Uterus (tissue), 4 donors: ENCODE results near the gene NKX1-1. TPM values are rescaled to one million over a fixed set of nuclear protein-coding genes. Genes with fewer than 3 reads are reported as not detected.
"Not testable (repeated sequence)": the region's sequence is repeated elsewhere in the genome, so short reads cannot be mapped to it uniquely, and the experiment has no call there.

Experiments
- DNase-seq, 2 donors: peaks; one replicate each; pipeline ENCODE4 v3.0.0-alpha.2; 2019 to 2020
- H3K27ac ChIP-seq, 2 donors: fragments of 200-600 bp; sonication (generic); 1 replicate in 1 of 2; 2 replicates in 1 of 2; pipeline ENCODE4 v1.5.1; 2016 to 2018
- H3K27me3 ChIP-seq, 2 donors: fragments of 200-600 bp; sonication (generic); one replicate each; pipeline ENCODE4 v1.5.1; 2018 to 2019; ENCODE audit warnings: control low read depth in 1 of 2
- H3K36me3 ChIP-seq, 2 donors: fragments of 200-600 bp; sonication (generic); one replicate each; pipeline ENCODE4 v1.5.1; 2019; ENCODE audit warnings: control low read depth in 1 of 2
- H3K4me1 ChIP-seq, 2 donors: fragments of 200-600 bp; sonication (generic); one replicate each; pipeline ENCODE4 v1.5.1; 2018 to 2019; ENCODE audit warnings: control low read depth in 1 of 2
- H3K4me3 ChIP-seq, 2 donors: fragments of 200-600 bp; sonication (generic); 1 replicate in 1 of 2; 2 replicates in 1 of 2; pipeline ENCODE4 v1.5.1; 2018 to 2019; ENCODE audit warnings: mild to moderate bottlenecking in 1 of 2
- H3K9me3 ChIP-seq, 2 donors: fragments of 200-600 bp; sonication (generic); one replicate each; pipeline ENCODE4 v1.5.1; 2019; ENCODE audit warnings: control low read depth in 1 of 2
- POLR2A ChIP-seq, 2 donors: fragments of 450-650 bp; IDR thresholded peaks; one replicate each; pipeline ENCODE4 v1.6.1; 2016; ENCODE audit warnings: antibody characterized with exemption in 2 of 2, mild to moderate bottlenecking in 1 of 2, moderate library complexity in 1 of 2
- intact Hi-C: fragments of 100-400 bp; cut with DNase I; formaldehyde crosslinking; loops from one replicate; pipeline ENCODE4 v1.15.1; 2023; ENCODE audit warnings: low total_unique reads
- total RNA-seq, 4 donors: library from RNA; depleted of rRNA in 3 of 4; stranded (reverse); fragments of >200 nt in 3 of 4; gene quantifications; one replicate each; pipeline versions ENCODE4 v1.1.0 to v1.2.4, GENCODE V29; 2014 to 2023
- TF ChIP-seq, protein P1 (sequence below), 4 experiments: fragments of 200-600 bp in 2 of 4; fragments of 450-650 bp in 2 of 4; sonication (generic) in 2 of 4; IDR thresholded peaks; one replicate each; pipeline ENCODE4 v1.5.1; 2016 to 2019; ENCODE audit warnings: antibody characterized with exemption in 4 of 4, mild to moderate bottlenecking in 2 of 4, moderate library complexity in 1 of 4
- donor health status: DM: yes; HTN: yes; CAD: no.

NKX1-1 gene
- total RNA-seq, 4 donors from 2014 or later: not detected

GRCh38 chr4:1373892-1374705 is 32.1 kb downstream of the NKX1-1 start:
- intact Hi-C loops: no loop called here
- H3K27ac ChIP-seq: no peak overlapping the region
- no peak for TF ChIP-seq POLR2A (IDR thresholded peaks at IDR 0.05)
- TF ChIP-seq, protein P1, sequence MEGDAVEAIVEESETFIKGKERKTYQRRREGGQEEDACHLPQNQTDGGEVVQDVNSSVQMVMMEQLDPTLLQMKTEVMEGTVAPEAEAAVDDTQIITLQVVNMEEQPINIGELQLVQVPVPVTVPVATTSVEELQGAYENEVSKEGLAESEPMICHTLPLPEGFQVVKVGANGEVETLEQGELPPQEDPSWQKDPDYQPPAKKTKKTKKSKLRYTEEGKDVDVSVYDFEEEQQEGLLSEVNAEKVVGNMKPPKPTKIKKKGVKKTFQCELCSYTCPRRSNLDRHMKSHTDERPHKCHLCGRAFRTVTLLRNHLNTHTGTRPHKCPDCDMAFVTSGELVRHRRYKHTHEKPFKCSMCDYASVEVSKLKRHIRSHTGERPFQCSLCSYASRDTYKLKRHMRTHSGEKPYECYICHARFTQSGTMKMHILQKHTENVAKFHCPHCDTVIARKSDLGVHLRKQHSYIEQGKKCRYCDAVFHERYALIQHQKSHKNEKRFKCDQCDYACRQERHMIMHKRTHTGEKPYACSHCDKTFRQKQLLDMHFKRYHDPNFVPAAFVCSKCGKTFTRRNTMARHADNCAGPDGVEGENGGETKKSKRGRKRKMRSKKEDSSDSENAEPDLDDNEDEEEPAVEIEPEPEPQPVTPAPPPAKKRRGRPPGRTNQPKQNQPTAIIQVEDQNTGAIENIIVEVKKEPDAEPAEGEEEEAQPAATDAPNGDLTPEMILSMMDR (IDR thresholded peaks at IDR 0.05): no peak
- H3K9me3 ChIP-seq: no peaks in the 10 kb centered on the region
- no peaks in the 10 kb centered on the region for H3K36me3 ChIP-seq
- no peaks in the 10 kb centered on the region for H3K27me3 ChIP-seq
- H3K4me1 ChIP-seq: no peaks in the 10 kb centered on the region
- no peak overlapping the region for H3K4me3 ChIP-seq
- DNase-seq: no peak

- H3K27ac ChIP-seq, H3K27me3 ChIP-seq, intact Hi-C loops, H3K36me3 ChIP-seq, H3K4me3 ChIP-seq, DNase-seq, H3K4me1 ChIP-seq, H3K9me3 ChIP-seq: not testable (repeated sequence)
Measured at GRCh38 chr4:1372576-1372975, 33.7 kb downstream of the NKX1-1 start.

- Histone ChIP-seq H3K27me3 (no peaks in the 10 kb centered on the region), H3K9me3 (no peaks in the 10 kb centered on the region), H3K36me3 (no peaks in the 10 kb centered on the region), H3K4me1 (no peaks in the 10 kb centered on the region), H3K27ac (no peak overlapping the region), H3K4me3 (no peak overlapping the region)
- DNase-seq: no peak
- TF ChIP-seq POLR2A (IDR thresholded peaks at IDR 0.05): no peak
- TF ChIP-seq, protein P1 (IDR thresholded peaks at IDR 0.05): no peak
- intact Hi-C loops: no loop called here
Measured at GRCh38 chr4:1371176-1372165, 34.8 kb downstream of the NKX1-1 start.

DNA sequence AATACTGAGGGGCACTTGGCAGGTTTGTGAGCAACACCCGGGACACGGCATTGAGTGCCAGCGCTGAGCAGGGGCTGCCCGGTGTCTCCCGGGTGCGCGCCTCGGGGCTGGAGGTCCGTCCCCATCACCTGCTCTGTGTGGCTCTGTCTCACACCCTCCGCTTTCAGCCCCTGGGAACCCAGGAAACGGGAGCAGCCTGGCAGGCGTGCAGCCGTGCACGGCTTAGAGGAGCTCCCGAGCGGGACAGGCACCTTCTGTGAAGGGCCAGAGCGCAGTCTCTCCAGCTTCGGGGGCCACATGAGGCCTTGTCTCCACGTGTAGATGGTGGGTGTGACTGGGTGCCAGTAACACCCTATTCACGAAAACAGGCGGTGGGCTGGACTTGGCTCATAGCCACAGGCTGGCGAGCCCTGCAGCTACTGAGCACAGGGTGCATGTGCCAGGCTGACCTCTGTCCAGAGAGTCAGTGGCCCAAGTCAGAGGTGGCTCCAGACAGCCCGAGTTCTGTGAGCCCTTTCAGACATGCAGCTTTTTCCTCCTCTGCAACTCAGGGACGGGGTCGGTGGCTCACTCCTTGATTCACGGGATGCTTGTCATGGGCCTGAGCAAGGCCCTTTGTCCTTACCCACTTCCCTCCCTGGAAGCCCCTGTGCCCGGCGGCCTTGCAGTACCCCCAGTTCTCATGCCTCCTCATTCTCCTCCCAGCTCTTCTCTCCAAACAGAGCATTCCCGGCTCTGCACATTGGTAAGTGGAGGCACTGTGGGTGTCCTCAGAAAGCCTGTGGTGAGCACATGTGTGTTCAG is 35.7 kb downstream of the NKX1-1 start:
- no peak for TF ChIP-seq POLR2A (IDR thresholded peaks at IDR 0.05)
- TF ChIP-seq, protein P1 (IDR thresholded peaks at IDR 0.05): no peak
- no peaks in the 10 kb centered on the region for H3K4me1 ChIP-seq
- no peaks in the 10 kb centered on the region for H3K27me3 ChIP-seq
- no peak overlapping the region for H3K27ac ChIP-seq
- no peaks in the 10 kb centered on the region for H3K36me3 ChIP-seq
- intact Hi-C loops: no loop called here
- H3K9me3 ChIP-seq: no peaks in the 10 kb centered on the region
- H3K4me3 ChIP-seq: no peak overlapping the region
- DNase-seq: no peak

DNA sequence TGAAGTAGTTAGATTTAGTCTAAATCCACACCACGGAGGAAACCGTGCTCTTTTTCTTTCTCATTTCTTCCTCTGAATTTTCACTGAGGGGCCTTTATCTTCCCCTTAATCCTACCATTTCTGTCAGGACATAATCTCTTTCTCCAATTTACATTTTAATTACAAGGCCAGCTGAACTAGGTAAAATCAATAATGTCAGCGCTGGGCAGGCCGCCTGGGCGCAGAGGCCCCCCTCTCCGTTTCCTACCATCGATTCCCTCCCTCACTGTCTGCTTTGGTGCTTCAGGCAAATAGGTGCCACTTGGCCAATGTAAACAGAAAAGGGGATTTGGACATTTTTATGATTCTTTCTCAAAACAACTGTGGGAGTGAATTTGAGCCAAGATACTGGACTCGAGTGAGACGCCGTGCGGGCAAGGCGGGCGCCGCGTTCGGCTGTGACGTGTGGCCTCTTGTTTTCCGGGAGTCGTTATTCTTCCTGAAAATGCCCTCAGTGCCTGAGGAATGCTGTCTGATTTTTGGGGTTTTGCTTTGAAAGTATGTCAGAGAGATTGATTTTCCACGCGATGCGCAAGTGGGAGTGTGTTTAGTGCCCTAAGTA is 36.7 kb downstream of the NKX1-1 start:
- no peaks in the 10 kb centered on the region for H3K9me3 ChIP-seq
- H3K36me3 ChIP-seq: no peaks in the 10 kb centered on the region
- no peak overlapping the region for H3K4me3 ChIP-seq
- no peak overlapping the region for H3K27ac ChIP-seq
- no peak for DNase-seq
- TF ChIP-seq, protein P1 (IDR thresholded peaks at IDR 0.05): no peak
- no peak for TF ChIP-seq POLR2A (IDR thresholded peaks at IDR 0.05)
- intact Hi-C loops: loop anchor here (10.0 kb wide), 2 partner anchors 235 to 265 kb away; no protein-coding TSS in a partner anchor
- H3K4me1 ChIP-seq: no peaks in the 10 kb centered on the region
- no peaks in the 10 kb centered on the region for H3K27me3 ChIP-seq
